IPS DF 6.9 (cell line): ENCODE data around the gene TNS1.

Experiments
- DNase-seq: peaks from one replicate; pipeline ENCODE4 v3.0.0-alpha.2; 2013; ENCODE audit warnings: low read depth, low spot score
- H3K27ac ChIP-seq: one replicate; pipeline ENCODE4 v1.5.1; 2013; ENCODE audit warnings: low read length, control low read depth
- H3K27me3 ChIP-seq: 2 replicates; pipeline ENCODE4 v1.6.1; 2013; ENCODE audit warnings: mild to moderate bottlenecking, low read length; ENCODE audit not compliant: control insufficient read depth, insufficient read depth
- H3K36me3 ChIP-seq: 2 replicates; pipeline ENCODE4 v1.6.1; 2013; ENCODE audit warnings: low read length; ENCODE audit not compliant: control insufficient read depth, insufficient read depth
- H3K4me1 ChIP-seq: 2 replicates; pipeline ENCODE4 v1.6.1; 2013; ENCODE audit warnings: low read length; ENCODE audit not compliant: control insufficient read depth, insufficient read depth
- H3K4me3 ChIP-seq: 2 replicates; pipeline ENCODE4 v1.5.1; 2013; ENCODE audit warnings: mild to moderate bottlenecking, low read length
- H3K9me3 ChIP-seq: 2 replicates; pipeline ENCODE4 v1.6.1; 2013; ENCODE audit warnings: low read length, inconsistent platforms; ENCODE audit not compliant: control insufficient read depth, insufficient read depth
- WGBS: extraction: QIAGEN DNeasy Blood & Tissue Kit; methylation state at CpG from one replicate; pipeline ENCODE4 v1.1.7; 2013; ENCODE audit warnings: mixed read lengths, missing lambda C conversion rate; ENCODE audit not compliant: insufficient read length, insufficient coverage; 5-methylcytosine and 5-hydroxymethylcytosine counted together

TNS1 gene

DNA sequence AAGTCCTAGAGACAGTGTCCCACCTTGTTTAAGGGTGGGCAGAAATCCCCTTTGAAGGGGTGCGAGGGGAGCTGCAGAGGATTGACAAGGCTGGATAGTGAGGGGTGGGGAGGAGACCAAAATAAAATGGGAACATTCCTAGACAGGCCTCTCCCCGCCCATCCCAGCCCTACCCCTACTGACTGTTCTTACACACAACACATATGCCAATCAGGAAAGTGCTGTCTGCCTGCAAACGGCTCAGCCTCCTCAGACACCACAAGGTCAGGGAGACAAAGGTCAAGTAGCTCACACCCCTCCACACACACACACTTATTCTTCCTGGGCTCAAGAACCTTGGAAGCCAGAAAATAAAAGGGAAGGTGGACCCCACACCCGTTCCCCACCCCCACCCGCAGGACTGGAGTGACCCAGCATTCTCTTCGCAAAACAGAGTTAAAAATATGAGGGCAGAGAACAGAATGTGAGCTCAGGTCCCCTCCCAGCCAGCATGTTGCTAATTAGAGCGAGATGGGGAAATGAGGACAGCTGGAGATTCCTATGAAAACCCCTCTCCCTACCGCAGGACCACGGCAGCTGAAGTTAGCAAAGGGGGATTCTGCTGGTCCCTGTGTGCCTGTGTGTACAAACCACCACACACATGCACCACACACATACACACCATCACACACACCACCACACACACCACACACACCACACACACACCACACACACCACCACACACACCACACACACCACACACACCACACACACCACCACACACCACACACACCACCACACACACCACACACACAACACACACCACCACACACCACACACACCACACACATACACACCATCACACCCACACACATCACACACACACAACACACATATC lies 197.8 kb downstream of the TNS1 start:
- H3K27ac ChIP-seq, result no peak overlapping the region
- no peaks in the 10 kb centered on the region for H3K36me3 ChIP-seq
- DNase-seq, result no peak
- H3K4me1 ChIP-seq, result peaks cover 3% of the 10 kb centered on the region; the same call in 1 of the 2 replicates
- WGBS, result no CpG with 5 or more reads among the region's 9 CpGs
- no peak overlapping the region for H3K4me3 ChIP-seq
- no peaks in the 10 kb centered on the region for H3K27me3 ChIP-seq
- no peaks in the 10 kb centered on the region for H3K9me3 ChIP-seq

DNA sequence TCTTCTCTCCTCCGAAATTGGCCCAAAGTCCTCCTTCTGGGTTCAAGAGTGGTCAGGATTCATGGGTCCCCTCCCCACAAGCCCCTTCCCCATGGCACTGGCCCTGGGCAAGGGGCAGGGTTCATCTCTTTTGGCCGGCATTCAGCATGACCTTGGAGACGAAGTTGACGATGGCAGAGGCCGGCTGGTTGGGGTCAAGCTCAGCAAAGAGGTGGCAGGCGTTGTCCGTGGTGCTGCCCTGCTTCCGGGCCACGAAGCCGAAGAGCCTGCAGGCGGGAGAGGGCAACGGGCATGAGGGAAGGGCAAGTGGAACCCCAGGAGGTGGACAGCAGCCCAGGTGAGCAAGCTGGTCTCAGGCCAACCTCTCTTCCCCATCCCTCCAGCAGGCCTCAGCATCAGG lies 198.5 kb downstream of the TNS1 start:
- no peak for DNase-seq
- no peak overlapping the region for H3K4me3 ChIP-seq
- H3K4me1 ChIP-seq, result peaks cover 3% of the 10 kb centered on the region; the same call in 1 of the 2 replicates
- no peaks in the 10 kb centered on the region for H3K27me3 ChIP-seq
- no CpG with 5 or more reads among the region's 12 CpGs for WGBS
- H3K9me3 ChIP-seq, result no peaks in the 10 kb centered on the region
- no peaks in the 10 kb centered on the region for H3K36me3 ChIP-seq
- no peak overlapping the region for H3K27ac ChIP-seq

DNA sequence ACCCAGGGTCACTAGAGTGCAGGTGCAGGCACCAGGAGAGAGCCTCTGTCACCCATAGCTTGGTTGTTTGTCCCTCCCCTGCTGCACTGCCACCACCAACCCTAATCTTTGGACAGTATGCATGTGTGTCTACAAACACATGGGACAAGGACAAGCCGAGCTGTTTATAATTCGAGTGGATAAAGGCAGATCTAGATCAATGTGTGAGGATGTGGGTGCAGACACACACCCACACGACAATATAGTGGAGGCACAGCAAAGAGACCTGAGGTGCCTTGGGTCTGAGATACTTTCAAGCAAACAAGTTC lies 199.2 kb downstream of the TNS1 start:
- Histone ChIP-seq H3K27ac (no peak overlapping the region), H3K27me3 (no peaks in the 10 kb centered on the region), H3K4me1 (peaks cover 3% of the 10 kb centered on the region; the same call in 1 of the 2 replicates), H3K4me3 (no peak overlapping the region), H3K9me3 (no peaks in the 10 kb centered on the region), H3K36me3 (no peaks in the 10 kb centered on the region)
- DNase-seq, result no peak
- no CpG with 5 or more reads among the region's 3 CpGs for WGBS

DNA sequence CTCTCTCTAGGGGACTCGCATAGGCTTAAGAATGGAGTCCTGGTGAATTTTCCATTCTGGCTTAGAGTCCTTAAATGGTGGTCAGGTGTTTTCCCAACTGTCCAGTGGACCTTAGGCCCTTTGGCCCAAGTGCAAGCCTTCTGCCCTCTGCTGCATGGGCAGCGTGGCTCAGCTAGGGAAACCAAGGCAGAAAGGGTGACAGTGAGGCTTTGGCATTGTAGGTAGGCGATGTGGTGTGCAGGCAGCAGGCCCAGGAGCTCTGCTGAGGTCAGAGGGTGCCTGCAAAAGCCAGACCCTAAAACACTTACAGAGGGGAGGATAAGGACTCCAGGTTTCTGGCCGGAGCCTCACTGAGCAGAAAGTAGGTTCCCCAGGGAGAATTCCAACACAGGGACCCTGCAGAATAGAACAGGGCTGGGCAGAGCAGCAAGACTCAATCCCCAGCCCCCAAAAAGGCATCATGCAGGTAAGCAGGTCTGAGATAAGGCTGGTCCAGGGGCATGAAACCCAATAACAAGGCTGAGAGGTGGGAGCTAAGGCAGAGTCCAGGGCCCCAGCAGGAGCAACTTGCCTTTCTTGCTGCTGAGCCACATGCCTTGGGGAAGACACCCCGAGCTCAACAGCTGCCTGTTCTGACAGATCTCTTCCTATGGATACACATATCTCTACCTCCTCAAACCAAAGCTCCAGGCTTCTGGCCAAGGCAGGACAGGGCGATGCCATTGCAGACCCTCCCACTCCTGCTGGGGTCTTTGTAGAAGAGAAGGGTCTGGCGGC lies 199.7 kb downstream of the TNS1 start:
- Histone ChIP-seq H3K9me3 (no peaks in the 10 kb centered on the region), H3K27ac (no peak overlapping the region), H3K27me3 (no peaks in the 10 kb centered on the region), H3K36me3 (no peaks in the 10 kb centered on the region), H3K4me1 (peaks cover 3% of the 10 kb centered on the region; the same call in 1 of the 2 replicates), H3K4me3 (no peak overlapping the region)
- no peak for DNase-seq
- WGBS, result no CpG with 5 or more reads among the region's 7 CpGs

DNA sequence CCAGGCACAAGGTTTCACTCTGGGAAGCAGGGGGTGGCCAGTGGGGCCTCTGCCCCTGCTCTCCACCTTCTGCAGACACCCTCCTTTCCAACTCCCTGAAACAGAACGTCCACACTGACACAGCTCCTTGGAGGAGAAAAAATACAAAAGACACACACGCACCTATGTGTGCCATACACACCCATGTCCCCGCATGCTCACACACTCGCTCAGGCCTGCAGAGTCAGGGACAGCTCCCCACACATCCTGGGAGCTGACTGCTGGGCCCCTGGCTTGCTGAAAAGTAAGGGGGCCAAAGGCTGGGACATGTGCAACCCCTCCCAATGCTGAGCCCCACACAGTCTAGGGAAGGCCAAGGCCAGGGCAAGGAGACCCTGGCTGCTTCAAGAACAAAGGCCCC lies 200.5 kb downstream of the TNS1 start:
- no peak for DNase-seq
- WGBS, result no CpG with 5 or more reads among the region's 4 CpGs
- Histone ChIP-seq H3K9me3 (no peaks in the 10 kb centered on the region), H3K4me1 (peaks cover 3% of the 10 kb centered on the region; the same call in 1 of the 2 replicates), H3K27me3 (no peaks in the 10 kb centered on the region), H3K36me3 (no peaks in the 10 kb centered on the region), H3K27ac (no peak overlapping the region), H3K4me3 (no peak overlapping the region)

DNA sequence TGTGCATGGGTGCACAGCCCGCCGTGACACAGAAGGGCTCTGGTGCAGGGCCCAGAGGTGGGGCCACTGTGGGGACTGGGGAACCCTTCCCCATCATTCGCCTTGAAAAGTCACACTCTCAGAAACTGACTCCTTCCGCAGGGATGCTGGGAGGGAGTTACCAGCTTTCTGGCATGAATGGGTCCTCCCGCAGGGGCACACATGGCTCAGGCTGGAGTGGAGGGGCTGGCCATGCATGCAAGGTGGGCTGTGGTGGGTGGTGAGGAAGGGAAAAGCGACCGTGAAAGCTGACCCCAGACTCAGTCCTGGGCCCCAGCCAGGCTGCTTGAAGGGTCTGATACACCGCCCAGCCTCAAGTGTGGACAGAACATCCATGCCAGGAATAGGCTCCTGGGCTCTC lies 201.1 kb downstream of the TNS1 start:
- H3K4me3 ChIP-seq, result no peak overlapping the region
- DNase-seq, result no peak
- H3K36me3 ChIP-seq, result no peaks in the 10 kb centered on the region
- peaks cover 3% of the 10 kb centered on the region; the same call in 1 of the 2 replicates for H3K4me1 ChIP-seq
- no CpG with 5 or more reads among the region's 8 CpGs for WGBS
- H3K27me3 ChIP-seq, result no peaks in the 10 kb centered on the region
- H3K9me3 ChIP-seq, result no peaks in the 10 kb centered on the region
- no peak overlapping the region for H3K27ac ChIP-seq

DNA sequence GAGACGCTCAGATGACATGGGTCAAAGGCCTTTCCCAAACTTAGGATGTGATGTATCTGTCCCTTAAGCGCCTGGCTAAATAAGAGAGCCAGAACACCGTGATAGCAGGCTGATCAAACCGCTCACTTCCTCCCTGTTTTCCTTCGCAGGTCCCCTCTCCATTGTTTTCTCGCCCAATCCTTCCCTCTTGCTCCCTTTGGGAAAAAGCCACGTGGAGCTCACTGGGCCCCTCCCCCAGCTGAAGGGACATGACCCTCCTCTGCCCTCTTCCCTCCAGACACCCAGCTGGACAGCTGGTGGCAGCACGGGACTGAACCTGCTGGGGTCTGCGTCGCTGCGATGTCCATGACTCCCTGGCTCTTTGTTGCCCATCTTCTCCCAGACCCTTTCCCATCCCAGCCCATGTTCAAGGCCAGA lies 201.7 kb downstream of the TNS1 start:
- H3K27ac ChIP-seq, result no peak overlapping the region
- no peaks in the 10 kb centered on the region for H3K36me3 ChIP-seq
- peaks cover 3% of the 10 kb centered on the region; the same call in 1 of the 2 replicates for H3K4me1 ChIP-seq
- no peaks in the 10 kb centered on the region for H3K27me3 ChIP-seq
- no peaks in the 10 kb centered on the region for H3K9me3 ChIP-seq
- DNase-seq, result no peak
- no peak overlapping the region for H3K4me3 ChIP-seq
- no CpG with 5 or more reads among the region's 11 CpGs for WGBS

DNA sequence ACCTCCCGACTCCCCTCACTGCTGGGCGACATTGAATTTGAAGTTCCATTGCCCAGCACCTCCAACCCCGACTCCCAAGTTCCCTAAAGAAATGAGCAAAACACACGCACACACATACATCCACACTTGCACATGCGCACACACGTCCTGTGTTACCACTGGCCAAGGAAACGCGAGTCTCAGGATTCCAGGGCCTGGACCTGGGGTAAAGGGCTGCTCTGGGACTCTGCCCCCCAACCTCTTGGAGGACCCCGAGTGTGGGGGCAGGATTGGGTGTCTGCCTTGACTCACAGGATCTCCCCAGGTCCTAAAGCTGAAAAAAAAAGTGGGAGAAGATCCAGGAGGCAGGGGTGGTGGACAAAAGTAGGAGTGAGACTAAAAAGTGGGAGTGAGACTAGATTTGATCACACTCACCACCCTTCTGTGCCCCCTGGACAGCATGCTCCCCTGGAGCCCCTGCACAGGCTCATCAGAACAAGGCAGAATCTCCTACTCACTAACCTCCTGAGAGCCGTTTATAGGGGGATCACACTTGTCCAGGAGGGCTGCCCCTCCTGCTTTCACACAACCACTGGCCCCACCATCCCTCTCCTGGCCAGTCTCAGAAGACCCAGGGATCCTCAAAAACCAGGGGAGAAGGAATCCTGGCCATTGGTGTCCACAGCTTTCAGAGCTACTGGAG lies 202.2 kb downstream of the TNS1 start:
- no peak overlapping the region for H3K4me3 ChIP-seq
- DNase-seq, result no peak
- peaks cover 3% of the 10 kb centered on the region; the same call in 1 of the 2 replicates for H3K4me1 ChIP-seq
- H3K36me3 ChIP-seq, result no peaks in the 10 kb centered on the region
- no peaks in the 10 kb centered on the region for H3K9me3 ChIP-seq
- H3K27ac ChIP-seq, result no peak overlapping the region
- H3K27me3 ChIP-seq, result no peaks in the 10 kb centered on the region
- WGBS, result no CpG with 5 or more reads among the region's 10 CpGs

DNA sequence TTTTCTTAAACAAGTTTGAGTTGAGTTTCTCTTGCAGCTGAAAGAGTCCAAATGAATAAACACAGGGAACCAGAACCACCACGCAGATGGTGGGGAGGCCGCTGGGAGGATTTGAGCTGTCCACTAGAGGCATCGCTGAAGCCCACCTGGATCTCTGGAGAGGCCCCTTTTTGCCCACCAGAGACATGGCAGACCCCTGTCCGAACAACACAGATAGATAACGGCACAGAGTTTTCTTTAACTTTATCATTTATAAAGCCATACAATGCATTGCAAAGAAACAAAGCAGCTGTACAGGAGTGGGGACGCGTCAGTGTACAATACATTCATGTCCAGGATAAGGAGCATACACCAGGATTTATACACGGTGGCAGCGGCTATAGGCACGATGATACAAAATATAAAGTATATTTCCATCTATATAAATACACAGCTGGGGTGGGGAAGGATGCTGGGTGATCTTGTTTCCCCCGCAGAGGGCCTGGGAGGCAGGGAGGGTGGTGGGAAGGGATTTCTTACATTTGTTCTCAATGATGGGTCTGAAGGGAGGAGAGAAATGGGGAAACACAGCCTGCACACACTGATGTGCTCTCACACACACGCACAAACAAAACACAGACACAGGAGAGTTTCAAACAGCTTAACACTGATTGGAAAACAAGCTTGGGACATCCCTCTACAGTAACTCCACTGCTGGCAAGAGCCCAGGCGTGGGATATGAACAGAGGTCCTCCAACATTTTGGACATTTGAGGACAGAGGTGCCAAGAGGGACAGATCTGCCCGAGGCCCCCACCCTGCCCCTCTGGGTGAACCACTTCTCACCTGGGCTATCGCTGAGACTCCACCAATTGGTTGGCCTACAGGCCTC lies 203.0 kb downstream of the TNS1 start:
- Histone ChIP-seq H3K27me3 (no peaks in the 10 kb centered on the region), H3K4me1 (no peaks in the 10 kb centered on the region), H3K9me3 (no peaks in the 10 kb centered on the region), H3K36me3 (no peaks in the 10 kb centered on the region), H3K27ac (no peak overlapping the region), H3K4me3 (no peak overlapping the region)
- no CpG with 5 or more reads among the region's 15 CpGs for WGBS
- DNase-seq, result no peak
